ENCODE data around the gene SCYL1. TPM values are rescaled to one million over a fixed set of nuclear protein-coding genes. Genes with fewer than 3 reads are reported as not detected.

The SCYL1 gene
- total and polyA plus RNA-seq, 3 experiments from 2014 or later = 42.1 to 88.5 (median 85.1) TPM

Other genes starting within 250 kb of the SCYL1 start
- gene CDC42EP2, start 210.2 kb upstream of the SCYL1 start, total RNA-seq = 1 to 10 TPM in 1 of 2 experiments, under 1 TPM in 1; 0.62 to 1.0 TPM
- gene CDC42EP2, start 210.2 kb upstream of the SCYL1 start, polyA plus RNA-seq = not detected
- 10 to 100 TPM; 65.8 to 71.9 TPM for gene DPF2, start 191.2 kb upstream of the SCYL1 start, total RNA-seq
- 61.5 TPM for gene DPF2, start 191.2 kb upstream of the SCYL1 start, polyA plus RNA-seq
- gene TIGD3, start 170.3 kb upstream of the SCYL1 start, total RNA-seq = 1 to 10 TPM in 1 of 2 experiments, under 1 TPM in 1; 0.91 to 1.2 TPM
- gene TIGD3, start 170.3 kb upstream of the SCYL1 start, polyA plus RNA-seq = 0.59 TPM
- gene SLC25A45, start 142.4 kb upstream of the SCYL1 start, total RNA-seq = 10 to 100 TPM; 13.3 to 13.8 TPM
- 14.6 TPM for gene SLC25A45, start 142.4 kb upstream of the SCYL1 start, polyA plus RNA-seq
- gene FRMD8, start 138.4 kb upstream of the SCYL1 start, total RNA-seq = 10 to 100 TPM; 44.9 to 49.8 TPM
- gene FRMD8, start 138.4 kb upstream of the SCYL1 start, polyA plus RNA-seq = 60.6 TPM
- 100 to 1,000 TPM; 196 to 204 TPM for gene NEAT1, start 102.3 kb upstream of the SCYL1 start, total RNA-seq
- 2.7 TPM for gene NEAT1, start 102.3 kb upstream of the SCYL1 start, polyA plus RNA-seq
- gene MALAT1, start 26.0 kb upstream of the SCYL1 start, total RNA-seq = 1,000 to 10,000 TPM; 4,639 to 4,912 TPM
- gene MALAT1, start 26.0 kb upstream of the SCYL1 start, polyA plus RNA-seq = 2,529 TPM
- gene LTBP3, start 33.3 kb downstream of the SCYL1 start, total RNA-seq = 10 to 100 TPM; 33.2 to 35.4 TPM
- 17.9 TPM for gene LTBP3, start 33.3 kb downstream of the SCYL1 start, polyA plus RNA-seq
- gene ZNRD2, start 45.4 kb downstream of the SCYL1 start, total RNA-seq = 10 to 100 TPM; 69.6 to 77.9 TPM
- 81.4 TPM for gene ZNRD2, start 45.4 kb downstream of the SCYL1 start, polyA plus RNA-seq
- gene FAM89B, start 47.5 kb downstream of the SCYL1 start, total RNA-seq = 10 to 100 TPM; 30.8 to 34.1 TPM
- 138 TPM for gene FAM89B, start 47.5 kb downstream of the SCYL1 start, polyA plus RNA-seq
- 100 to 1,000 TPM in 1 of 2 experiments, 10 to 100 TPM in 1; 97.3 to 100 TPM for gene EHBP1L1, start 51.0 kb downstream of the SCYL1 start, total RNA-seq
- 25.1 TPM for gene EHBP1L1, start 51.0 kb downstream of the SCYL1 start, polyA plus RNA-seq
- gene KCNK7, start 70.7 kb downstream of the SCYL1 start, total RNA-seq = under 1 TPM; 0.59 to 0.64 TPM
- gene KCNK7, start 70.7 kb downstream of the SCYL1 start, polyA plus RNA-seq = not detected
- gene MAP3K11, start 89.1 kb downstream of the SCYL1 start, total RNA-seq = 10 to 100 TPM; 61.6 to 65.5 TPM
- gene MAP3K11, start 89.1 kb downstream of the SCYL1 start, polyA plus RNA-seq = 23.5 TPM
- 10 to 100 TPM; 46.4 to 53.1 TPM for gene PCNX3, start 90.7 kb downstream of the SCYL1 start, total RNA-seq
- gene PCNX3, start 90.7 kb downstream of the SCYL1 start, polyA plus RNA-seq = 8.5 TPM
- gene SIPA1, start 113.0 kb downstream of the SCYL1 start, total RNA-seq = 100 to 1,000 TPM; 111 to 123 TPM
- 335 TPM for gene SIPA1, start 113.0 kb downstream of the SCYL1 start, polyA plus RNA-seq
- gene RELA, start 137.8 kb downstream of the SCYL1 start, total RNA-seq = 10 to 100 TPM; 87.3 to 89.7 TPM
- gene RELA, start 137.8 kb downstream of the SCYL1 start, polyA plus RNA-seq = 76.0 TPM
- gene KAT5, start 187.2 kb downstream of the SCYL1 start, total RNA-seq = 10 to 100 TPM; 79.9 to 87.1 TPM
- gene KAT5, start 187.2 kb downstream of the SCYL1 start, polyA plus RNA-seq = 49.5 TPM
- gene RNASEH2C, start 195.7 kb downstream of the SCYL1 start, total RNA-seq = 100 to 1,000 TPM; 106 to 114 TPM
- 87.7 TPM for gene RNASEH2C, start 195.7 kb downstream of the SCYL1 start, polyA plus RNA-seq

Measured in CD8-positive, alpha-beta memory T cell (primary cell).